T-helper 2 cell treated with Interferon-gamma antibody and Interleukin-4, amounts not matched to agents 100 ng/mL and 5 ng/mL, for 36 hours (primary cell): Measurements from ENCODE around the gene GDF7. TPM values are rescaled to one million over a fixed set of nuclear protein-coding genes. Genes with fewer than 3 reads are reported as not detected.

Experiments used
- intact Hi-C: fragments of 100-400 bp; cut with micrococcal nuclease; formaldehyde crosslinking; loops from one replicate; pipeline ENCODE4 v1.15.1; 2023
- total RNA-seq: library from RNA; stranded (reverse); gene quantifications from 2 replicates; pipeline ENCODE4 v1.2.3, GENCODE V29; 2022

GDF7 gene
- 0.02 TPM in 1 of 2 replicates, not detected in the other for total RNA-seq

DNA sequence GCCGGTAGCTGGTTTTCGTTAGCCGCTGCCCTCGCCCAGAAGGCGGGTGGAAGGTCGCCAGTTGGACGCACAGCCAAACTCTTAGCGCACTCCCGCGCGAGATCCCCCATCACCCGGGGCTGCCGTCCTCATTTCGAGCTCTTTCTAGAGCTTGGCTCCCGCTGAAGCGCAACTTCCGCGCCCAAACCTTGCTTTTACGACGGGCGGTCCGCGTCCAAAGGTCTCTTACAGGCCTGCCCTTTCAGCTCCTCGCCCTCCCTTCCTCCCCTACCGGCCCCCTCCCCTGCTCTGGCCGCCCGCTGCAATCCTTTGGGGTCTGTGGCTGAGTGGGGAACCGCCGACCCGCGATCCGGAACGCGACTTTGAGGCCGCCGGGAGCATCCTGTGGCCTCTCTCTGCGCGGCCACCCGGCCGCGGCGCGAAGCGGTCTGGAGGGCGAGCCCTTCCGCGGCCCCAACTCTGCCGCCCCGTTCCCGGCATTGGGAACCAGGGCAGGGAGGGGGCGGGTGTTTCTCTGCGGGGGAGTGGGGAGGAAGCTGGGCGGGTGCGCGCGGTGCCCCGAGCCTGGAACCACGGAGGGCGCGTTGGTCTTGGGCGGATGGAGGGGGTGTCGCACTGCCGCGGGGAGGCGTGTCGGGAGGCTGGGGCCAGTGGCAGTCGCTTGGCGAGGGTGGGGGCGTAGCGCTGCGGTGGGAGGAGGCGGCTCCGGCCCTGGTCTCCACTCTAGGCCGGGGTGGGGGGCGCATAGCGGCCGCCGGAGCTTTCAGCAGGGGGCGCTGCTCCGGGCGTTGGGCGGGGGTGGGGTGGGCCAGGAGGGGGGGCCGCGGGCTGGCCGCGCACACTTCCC, at the start of gene GDF7:
GDF7 (plus strand) TSS at position 841 of the 847 bp plus-strand sequence. CDS start 96 bp downstream, outside the sequence.
- intact Hi-C loops, result loop anchor here (1.0 kb wide), 1 partner anchor 15 kb away; the partner anchor contains the start of gene HS1BP3

DNA sequence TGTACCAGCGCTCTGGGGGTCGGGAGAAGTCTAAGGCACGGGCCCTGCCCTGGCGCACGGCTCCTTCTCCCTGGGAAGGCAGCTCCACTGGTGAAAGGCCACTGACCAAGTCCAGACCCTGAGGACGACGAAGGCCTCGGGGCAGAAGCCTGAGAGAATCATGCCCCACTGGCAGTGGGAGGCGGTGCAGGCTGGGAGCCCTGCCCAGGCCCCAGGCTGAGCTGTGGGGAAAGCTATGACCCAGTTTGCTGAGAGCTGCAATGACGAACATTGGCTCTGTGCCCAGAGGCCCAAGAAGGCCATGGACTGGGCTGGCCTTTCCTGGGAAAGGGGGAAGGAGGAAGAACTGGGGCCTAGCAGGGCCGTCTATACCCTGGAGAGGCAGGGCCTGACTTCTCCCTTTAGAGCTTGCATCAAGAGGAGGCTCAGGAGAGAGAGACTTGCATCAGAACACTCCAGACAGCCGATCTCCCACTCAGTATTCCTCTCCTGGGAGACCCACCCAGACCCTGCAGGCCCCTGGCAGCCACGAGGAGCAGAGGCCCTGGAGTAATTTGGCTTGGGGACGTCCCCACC, 49.0 kb upstream of the GDF7 start:
- intact Hi-C loops, result no loop called here

DNA sequence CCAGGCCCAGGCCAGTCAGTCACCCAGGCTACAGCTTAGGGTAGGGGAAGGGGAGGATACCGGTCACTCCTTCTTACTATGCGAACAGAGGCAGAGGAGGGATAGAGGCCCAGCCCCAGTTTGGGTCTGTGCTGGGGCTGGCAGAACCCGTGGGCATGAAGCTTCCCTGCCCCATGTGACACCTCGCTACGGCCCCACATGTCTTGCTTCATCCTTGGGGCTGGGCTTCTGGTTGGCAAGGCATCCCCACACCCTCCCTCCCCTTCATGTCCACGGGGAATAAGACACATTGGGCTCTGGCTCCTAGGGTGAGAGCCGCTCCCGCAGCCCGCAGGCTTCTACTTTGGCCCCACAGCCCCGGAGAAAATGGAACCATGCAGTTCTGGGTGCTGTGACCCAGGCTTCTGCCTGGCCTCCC, 48.5 kb upstream of the GDF7 start:
- intact Hi-C loops, result no loop called here

DNA sequence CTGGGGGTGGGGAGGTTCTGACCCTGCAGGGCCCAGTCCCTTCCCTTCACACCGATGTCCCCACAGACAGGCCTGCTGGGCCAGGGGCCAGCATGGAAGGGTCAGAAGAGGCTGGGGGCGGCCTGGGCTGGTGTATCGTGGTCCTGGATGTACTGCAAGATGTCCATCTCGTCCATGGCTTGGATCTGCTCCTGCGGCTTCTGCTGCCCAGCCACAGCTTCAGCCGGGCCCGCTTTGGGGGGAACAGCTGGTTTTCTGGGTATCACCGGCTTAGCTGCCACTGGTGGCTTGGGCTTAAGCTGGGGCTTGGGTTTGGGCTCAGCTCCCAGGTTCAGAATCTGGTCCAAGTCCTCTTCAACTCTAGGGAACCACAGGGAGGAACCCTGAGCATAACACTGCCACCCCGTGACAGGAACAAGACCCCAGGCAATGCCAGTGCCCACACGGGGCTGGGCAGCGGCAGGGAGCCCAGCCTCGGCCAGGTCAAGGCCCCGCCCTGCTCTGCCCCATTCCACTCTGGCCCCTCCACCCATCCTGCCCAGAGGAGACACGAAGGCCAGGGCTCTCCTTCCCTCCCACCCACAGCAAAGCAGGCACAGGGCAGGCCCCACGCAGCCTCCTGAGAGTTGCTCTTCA, 47.9 kb upstream of the GDF7 start:
- intact Hi-C loops, result no loop called here

DNA sequence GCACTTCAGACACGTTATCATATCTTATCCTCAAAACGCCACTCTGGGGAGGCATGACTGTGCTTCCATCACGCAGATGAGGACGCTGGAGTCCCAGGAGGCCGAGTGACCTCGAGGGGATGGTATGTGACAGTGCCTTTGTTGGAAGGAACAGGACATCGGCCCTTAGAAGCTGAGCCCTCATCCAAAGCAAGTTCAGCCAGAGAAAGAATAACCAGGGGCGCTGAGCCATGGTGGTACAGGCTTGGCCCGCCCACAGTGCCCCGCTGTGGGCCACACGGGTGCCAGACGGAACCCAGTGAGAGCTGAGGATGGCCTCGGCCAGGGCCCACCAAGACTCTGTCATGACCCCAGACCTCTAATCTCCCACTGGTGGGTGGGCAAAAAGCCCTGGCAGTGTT, 47.3 kb upstream of the GDF7 start:
- intact Hi-C loops, result no loop called here

DNA sequence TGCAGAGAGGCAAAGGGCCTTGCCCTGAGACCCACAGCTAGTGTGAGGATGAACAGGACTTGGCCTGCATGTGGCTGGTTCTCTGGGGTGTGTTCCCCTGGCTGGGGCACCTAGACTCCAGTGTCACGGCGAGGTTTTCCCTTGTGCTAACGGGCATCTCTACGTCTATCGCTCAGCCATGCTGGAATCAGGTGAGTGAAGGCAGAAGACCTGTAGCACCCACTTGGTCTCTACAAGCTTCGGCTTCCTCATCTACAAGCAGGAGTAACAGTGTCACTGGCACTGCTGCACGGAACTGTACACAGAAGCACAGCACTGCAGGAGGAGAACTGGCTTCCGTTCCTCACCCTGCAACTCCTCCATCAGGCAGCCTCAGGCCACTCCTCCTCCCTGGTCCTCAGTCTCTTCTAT, 46.7 kb upstream of the GDF7 start:
- intact Hi-C loops, result no loop called here

DNA sequence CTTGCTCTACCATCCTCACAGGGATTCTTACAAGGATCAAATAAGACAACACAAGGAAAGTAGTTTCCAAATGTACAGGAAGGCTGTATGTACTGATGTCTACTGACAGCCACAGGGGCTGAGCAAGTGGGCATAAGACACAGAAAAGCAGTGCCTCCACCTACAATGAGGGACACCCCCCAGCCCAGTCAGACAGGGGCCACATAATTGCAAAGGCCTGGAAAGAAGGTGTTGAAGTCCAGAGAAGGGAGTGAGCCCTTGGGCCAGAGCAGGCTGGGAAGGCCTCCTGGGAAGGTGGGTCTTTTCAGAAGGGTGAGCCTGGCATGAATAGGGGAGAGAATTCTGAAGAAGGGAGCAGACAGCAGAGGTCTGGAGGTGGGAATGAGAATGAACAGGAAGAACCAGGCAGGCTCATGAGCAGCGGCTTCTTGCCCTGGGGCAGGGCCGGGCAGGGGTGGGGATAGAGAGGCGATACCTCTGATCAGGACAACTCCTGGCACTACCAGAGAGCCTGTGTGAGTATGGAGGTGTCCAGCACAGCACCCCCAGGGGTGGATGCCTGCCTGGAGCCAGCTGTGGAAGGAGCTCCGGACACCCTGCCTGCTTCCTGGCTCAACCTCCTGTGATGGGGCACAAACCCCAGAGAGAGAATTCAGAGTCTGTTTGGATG, 46.1 kb upstream of the GDF7 start:
- intact Hi-C loops, result no loop called here

DNA sequence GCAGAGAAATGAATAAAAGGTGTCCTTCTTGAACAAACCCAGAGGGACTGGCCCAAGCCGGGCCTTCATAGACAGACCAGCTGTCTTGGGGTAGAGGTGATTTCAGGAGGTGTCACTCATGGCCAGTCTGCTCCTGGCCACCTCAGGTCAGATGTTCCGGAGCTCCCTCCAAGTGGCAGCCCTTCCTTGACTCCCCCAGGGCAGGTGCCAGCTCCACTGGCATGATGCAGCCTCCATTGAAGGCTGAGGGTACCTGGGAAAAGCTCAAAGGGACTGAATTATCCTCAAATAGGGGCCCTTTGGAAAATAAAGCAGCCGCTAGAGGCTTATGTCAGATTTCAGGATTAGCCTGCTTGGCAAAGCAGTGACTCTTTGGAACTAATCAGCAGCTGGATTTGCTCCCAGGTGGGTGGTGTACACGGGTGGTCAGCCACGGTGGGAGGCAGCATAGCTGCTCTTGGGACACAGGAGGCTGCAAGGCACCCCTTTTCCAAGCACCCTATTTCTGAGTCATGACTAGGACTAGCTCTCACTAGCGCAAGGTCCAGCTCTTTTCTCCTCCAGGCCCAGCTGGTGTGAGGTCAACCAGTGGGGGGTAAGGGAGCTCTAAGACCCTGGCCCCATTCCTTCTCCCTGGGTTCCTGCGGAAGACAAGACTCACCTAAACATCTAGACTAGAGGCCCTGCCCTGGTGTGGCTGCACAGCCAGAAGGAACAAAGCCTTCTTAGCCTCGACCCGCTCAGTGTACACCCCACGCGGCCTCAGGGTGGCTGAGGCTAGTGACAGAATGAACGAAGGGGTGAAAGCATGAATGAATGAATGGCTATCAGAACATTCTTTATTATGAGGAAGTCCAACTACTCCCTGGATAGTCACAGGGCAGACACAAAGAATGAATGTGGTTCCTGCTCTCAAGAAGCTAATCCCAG, 45.3 kb upstream of the GDF7 start:
- intact Hi-C loops, result no loop called here

DNA sequence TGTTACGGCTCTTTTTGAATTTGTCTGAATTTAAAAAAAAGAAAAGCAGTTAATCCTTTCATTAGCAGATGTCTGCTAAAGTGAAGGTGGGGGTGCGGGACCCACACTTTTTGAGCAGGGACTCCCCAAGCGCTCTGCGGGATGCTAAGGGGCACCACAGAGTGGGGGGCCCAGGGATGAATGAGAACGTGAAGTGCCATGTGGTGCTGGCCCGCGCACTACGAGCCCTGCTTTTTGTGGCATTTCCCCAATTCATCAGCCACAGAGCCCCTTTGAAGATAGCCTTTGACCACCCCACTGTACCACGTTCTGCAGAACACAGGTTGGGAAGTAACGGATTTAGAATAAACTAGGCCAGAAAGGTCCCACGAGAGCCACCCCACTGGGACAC, 44.7 kb upstream of the GDF7 start:
- intact Hi-C loops, result no loop called here

DNA sequence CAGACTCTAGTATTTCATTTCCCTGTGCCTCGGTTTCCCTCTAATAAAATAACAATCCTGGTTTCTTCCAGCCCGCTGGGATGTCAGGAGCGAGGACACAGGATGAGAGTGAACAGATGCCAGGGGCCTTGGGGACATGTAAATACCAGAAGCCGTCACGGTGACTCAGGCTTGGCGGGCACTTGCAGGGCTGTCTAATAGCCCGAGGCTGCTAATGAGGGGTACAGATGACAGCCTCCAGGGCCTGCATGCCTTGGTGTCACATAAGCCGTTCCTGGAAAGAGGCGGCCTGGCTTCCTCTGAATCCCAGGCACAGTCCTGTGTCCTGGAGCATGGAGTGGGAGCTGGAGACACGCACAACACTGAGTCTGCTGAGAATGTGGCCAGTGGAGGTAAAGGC, 44.2 kb upstream of the GDF7 start:
- intact Hi-C loops, result no loop called here

DNA sequence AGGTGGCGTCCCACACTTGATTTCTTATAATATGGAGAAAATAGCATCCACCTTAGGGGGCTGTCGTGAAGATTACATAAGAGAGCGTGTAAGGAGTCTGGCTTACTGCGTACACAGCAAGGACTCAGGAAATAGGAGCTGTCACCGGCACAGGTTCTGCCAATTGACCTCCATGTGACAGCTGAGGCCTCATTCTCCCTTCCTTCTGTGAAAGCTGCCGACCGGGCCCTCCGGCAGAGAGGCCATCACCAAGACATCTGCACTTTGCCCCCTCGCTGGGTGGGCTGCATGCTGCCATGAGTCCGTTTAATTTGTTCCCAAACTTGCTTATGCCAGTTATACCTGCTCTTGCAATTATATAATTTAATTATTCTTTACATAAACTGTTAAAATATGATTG, 43.7 kb upstream of the GDF7 start:
- intact Hi-C loops, result no loop called here

DNA sequence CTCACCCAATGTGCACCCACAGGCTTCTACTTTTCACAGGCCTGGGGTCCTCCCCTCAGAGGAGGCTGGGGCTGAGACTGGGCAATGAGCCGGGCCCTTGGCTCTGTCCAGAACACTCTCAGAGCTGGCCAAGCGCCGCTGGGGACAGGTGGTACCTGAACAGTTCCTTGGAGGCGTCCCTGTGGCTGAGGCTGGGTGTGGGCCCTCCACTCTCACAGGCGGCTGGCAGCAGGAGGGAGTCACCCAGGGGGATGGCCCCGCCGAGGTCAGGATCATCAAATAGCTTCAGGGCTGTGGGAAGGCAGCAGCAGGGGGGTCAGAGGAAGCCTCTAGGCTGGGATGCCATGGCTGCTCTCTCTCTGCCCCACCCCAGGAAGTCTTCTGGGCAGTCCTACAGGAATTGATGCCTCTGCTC, 43.2 kb upstream of the GDF7 start:
- intact Hi-C loops, result no loop called here

DNA sequence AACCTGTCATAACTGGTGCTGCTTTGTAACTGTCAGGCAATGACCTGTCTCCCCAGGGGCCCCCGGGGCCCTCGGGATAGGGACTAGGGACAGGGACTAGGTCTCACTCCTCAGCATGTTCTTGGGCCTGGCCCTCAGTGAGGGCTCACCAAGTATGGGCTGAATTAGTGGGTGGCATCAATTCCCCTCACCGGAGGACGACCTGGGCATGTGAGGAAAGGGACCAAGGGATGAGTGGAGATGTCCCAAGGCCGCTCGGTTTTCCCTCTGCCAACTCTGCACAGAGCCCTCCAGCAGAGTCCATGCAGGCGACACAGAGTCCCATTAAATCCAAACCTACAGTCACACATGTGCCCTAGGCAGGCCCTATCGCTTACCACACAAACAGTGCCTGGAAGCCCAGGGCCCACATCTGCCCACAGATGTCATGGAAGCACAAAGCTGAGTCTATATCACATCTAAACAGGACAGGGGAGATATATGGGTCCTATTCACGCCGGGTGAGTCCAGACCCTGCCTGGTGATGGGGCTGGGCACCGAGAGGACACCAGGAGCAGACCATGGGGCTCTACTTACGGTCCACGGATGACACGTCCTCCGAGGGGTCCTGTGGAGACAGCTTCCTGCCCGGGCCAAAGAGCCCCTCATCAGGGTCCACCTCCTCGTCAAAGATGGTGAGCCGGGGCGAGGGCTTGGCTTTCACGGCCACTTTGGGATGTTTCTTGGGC, 42.6 kb upstream of the GDF7 start:
- intact Hi-C loops, result no loop called here

DNA sequence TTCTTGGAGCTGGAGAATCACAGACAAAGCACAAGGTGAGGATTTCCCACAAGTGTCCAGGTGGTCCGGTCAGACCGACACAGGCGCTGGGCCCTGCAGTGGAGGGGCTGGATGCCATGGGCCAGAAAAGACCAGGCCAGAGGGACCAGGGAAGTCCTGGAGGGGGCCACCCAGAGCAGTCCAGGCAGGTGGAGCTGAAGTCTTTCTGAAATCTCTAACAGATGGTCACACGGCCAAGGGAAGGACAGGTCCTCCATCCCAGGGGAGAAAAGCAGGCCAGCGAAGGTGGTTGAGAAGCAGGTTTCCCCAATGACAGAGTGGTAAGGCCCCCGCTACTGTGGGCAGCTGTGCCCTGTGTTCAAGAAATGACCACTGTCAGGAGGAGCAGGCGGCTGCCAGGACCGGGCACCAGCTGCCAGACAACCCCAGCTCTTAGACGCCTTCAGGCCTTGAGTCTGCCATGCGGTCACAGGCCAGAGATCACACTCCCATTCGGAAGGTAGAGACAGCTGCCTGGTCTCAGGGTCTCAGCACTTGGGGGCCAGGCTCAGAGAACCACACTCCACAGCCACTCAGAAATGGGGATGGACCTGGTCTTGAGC, 42.0 kb upstream of the GDF7 start:
- intact Hi-C loops, result no loop called here

DNA sequence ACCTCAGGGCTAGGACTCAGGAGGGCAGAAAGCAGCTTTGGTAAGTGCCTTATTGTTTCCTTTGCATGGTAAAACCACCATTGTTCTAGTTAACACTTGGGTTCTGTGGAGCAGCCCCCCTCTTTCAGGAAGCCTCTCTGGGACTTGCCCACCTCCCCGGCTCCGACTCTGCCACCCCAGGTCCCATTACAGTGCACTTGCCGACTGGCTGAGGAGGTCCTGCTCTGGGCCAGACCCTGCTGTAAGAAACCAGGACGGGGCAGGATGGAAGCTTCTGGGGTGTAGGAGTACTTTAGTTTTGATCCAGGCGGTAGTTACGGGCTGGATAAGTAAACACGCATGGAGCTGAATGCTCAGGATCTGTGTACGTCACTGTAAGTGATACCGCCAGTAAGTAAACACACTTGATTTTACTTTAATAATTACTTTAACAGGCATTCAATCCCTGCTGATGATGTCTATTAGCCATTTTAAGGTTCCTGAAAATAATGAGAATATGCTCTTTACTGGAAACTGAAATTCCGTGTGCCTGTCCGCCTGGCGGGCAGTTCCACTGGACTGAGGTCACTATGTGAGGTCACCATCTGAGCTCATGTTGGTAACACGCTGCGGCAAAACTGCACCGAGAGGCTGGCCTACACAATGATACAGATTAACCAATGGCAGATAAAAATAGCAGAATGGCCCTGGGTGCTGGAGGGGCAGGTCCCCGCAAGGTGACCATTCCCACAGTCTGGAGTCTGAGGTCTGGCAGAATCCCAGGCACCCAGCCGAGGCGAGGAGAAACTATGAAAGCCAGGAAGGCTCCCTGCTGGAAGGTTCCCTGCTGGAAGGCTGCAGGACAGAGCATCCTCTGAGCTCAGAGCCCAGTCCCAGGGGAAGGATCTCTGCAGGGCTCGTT, 41.2 kb upstream of the GDF7 start:
- intact Hi-C loops, result no loop called here

DNA sequence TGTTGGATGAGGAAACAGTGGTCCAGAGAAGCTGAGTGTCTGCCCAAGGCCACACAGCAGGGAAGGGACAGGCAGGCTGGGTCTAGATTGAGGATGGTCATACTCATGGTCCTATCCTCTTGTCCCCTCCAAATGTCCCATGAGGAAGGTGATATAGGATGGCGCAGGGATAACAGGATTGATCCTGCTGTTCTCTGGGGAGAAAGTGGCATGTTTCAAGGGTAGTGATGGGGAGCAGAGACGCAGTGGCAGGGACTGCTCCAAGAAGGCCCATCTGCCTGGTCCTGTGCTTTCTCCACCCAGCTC, 40.6 kb upstream of the GDF7 start:
- intact Hi-C loops, result no loop called here

DNA sequence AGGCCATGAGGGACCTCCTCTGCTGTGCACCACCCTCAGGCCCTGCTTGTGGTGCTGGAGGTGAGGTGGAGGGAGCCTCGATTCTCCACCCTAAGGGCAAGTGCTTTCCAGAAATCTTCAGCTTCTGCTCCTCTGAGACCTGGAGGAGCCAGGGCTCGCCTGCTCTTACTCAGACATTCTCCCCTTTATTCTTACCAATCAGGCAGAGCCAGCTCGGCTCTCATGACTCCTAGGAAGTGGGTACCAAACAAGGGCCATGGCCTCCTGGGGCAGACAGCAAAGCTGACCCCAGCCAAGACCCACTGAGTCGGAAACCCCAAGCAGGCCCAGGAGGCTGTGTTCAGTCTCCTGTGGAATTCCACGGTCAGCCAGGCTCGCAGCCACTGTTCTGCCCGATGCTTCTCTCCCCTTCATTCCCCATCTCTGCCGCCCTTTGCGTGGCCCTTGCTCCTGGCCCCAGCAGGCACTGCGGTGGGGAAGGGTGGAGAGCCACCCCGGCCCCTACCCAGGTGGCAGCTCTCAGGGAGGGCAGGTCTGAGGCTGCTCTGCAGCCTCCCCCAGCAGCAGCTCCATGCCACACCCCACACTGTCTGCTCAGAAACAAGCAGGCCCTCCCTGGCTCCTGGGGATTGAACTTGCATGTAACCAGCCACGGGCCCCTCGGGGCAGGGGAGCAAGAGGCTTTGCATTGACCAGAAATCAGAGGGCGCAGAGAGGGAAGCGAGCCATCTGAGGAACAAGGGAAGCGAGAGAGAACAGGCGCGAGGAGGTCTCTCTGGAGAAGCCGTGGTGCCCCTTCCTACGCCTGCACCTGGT, 40.0 kb upstream of the GDF7 start:
- intact Hi-C loops, result no loop called here
